Measurements from ENCODE around the gene ZNF620. TPM values are rescaled to one million over a fixed set of nuclear protein-coding genes. Genes with fewer than 3 reads are reported as not detected.
A peak's percentile ranks its signal among the peaks of the same experiment; 100 is the strongest.
"Not testable (repeated sequence)": the region's sequence is repeated elsewhere in the genome, so short reads cannot be mapped to it uniquely, and the experiment has no call there.

Gene ZNF620
- total RNA-seq, result 10 to 100 TPM in 1 of 4 donors, 1 to 10 TPM in 2, not detected in 1; 1.3 to 12.4 (median 5.9) TPM

DNA sequence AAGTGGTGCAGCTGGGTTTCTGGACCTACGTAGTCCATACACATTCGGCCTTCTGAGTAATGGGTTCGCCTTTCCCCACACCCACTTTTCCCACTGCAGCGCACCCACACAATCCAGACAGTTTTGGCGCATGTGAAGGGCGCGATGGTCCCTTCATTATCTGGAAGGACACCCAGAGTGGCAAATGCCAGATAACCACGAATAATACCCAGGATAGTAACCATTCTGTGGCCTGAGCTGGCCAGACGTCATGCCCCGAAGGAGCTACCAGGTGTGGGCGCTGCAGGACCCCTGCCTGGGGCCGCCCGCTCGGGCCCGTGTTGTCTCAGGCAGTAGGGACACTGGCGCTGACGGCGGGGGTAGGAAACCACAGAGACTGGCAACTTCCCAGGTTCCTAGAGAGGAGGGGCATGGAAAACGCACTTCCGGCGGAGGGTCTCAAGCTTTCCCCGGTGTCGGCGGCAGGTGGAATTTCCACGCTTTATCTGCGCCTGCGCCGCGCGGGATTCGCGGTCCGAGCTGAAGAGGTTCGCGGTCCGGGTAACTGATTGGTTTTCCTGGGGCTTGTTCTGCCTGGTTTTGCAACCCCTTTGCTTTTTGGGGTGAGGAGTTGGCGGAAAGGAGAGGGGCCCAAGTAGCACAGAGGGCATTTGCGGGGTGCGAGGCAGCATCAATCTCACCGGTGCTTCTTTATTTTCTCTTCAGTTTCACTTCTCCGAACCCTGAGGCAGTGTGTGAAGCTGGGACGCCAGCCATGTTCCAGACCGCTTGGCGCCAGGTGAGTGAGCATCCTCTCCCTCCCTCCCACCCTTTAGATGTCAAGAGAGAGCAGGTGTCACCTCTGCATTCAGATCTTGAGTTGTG lies at the start of gene ZNF620:
Gene ZNF620, plus strand, starts transcription at position 441 of the 864 bp plus-strand sequence. Its CDS starts 314 bp downstream, at position 755.
- Histone ChIP-seq H3K9me3 (no peaks in the 10 kb centered on the region), H3K27me3 (no peaks in the 10 kb centered on the region), H3K4me3 (peak within 1 kb of the TSS; percentile 40 to 52), H3K36me3 (no peaks in the 10 kb centered on the region), H3K27ac (peak within 1 kb of the TSS; percentile 66 to 72), H3K4me1 (peaks cover 0 to 3% of the 10 kb centered on the region in 2 donors)
- TF ChIP-seq, protein P1, sequence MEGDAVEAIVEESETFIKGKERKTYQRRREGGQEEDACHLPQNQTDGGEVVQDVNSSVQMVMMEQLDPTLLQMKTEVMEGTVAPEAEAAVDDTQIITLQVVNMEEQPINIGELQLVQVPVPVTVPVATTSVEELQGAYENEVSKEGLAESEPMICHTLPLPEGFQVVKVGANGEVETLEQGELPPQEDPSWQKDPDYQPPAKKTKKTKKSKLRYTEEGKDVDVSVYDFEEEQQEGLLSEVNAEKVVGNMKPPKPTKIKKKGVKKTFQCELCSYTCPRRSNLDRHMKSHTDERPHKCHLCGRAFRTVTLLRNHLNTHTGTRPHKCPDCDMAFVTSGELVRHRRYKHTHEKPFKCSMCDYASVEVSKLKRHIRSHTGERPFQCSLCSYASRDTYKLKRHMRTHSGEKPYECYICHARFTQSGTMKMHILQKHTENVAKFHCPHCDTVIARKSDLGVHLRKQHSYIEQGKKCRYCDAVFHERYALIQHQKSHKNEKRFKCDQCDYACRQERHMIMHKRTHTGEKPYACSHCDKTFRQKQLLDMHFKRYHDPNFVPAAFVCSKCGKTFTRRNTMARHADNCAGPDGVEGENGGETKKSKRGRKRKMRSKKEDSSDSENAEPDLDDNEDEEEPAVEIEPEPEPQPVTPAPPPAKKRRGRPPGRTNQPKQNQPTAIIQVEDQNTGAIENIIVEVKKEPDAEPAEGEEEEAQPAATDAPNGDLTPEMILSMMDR (IDR thresholded peaks at IDR 0.05), result peak in 1 of 4 experiments; percentile 31
- peak in 1 of 2 donors; percentile 34 for TF ChIP-seq POLR2A (IDR thresholded peaks at IDR 0.05)
- intact Hi-C loops (cut with DNase I; ENCODE audit: low total_unique reads), result no loop called here
- peak; percentile 73 to 77 for DNase-seq

DNA sequence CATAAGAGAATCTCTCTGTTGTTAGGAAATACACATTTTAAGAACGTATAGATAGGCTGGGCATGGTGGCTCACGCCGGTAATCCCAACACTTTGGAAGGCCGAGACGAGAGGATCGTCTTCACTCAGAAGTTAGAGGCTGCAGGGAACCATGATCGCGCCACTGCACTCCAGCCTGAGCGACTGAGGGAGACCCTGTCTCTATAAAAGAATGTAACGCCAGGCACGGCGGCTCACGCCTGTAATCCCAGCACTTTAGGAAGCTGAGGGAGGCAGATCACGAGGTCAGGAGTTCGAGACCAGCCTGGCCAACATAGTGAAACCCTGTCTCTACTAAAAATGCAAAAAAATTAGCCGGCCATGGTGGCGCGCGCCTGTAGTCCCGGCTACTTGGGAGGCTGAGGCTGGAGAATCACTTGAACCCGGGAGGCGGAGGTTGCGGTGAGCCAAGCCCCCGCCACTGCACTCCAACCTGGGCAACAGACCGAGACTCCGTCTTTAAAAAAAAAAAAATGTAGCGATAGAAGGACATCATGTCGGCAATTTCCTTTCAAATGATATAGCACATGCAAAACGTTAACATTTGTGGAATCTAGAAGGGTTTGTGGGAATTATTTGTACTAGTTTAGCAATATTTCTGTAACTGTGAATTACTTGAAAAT lies 49.4 kb upstream of the ZNF620 start:
- Histone ChIP-seq H3K4me3 (peak overlapping the region; percentile 50 to 84), H3K27me3 (no peaks in the 10 kb centered on the region), H3K27ac (peak overlapping the region; percentile 86 to 90), H3K36me3 (no peaks in the 10 kb centered on the region), H3K9me3 (no peaks in the 10 kb centered on the region), H3K4me1 (peaks cover 11 to 12% of the 10 kb centered on the region in 2 donors)
- TF ChIP-seq, protein P1 (IDR thresholded peaks at IDR 0.05), result no peak
- no peak for TF ChIP-seq POLR2A (IDR thresholded peaks at IDR 0.05)
- intact Hi-C loops (cut with DNase I; ENCODE audit: low total_unique reads), result loop anchor here (10.0 kb wide), 1 partner anchor 142 kb away; no protein-coding TSS in a partner anchor
- DNase-seq, result peak in 1 of 2 donors; percentile 23

DNA sequence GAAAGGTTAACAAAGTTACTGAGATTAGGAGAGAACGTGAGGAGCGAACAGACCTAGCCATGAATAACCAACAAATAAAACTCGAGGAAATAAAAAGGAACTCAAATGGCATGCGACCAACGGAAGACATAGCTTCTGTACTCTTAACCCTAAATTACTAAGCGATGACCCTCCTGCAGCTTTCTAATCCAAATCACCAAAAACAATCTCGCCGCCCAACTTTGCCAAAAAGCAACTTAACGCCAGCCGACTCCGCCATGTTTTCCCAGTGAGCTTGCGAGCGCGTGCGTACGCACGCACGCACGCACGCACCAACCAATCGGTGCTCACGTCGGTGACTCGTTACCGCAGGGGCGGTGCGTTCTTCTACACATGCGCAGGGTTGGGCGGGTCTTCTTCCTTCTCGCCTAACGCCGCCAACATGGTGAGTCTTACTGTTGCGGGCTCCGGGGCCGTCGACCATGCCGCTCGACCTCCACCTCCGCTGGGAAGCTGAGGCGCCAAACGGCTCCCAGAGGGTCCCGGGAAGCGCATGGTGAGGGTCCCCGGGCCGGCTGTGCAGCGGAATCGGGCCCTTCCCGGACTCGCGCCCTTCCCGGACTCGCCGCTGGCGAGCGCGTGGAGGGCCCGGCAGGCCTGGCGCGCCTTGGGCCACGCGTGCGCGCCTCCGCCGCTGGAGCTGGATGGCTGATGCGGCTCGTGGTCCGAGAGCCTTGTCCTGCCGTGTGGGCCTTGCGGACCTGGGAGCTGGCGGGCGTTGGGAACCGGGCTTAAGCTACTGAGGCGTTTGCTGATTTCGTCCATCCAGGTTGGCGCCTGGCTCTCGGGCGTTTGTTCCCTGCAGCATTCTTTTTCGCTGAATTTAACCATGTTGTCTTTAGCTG lies 48.7 kb upstream of the ZNF620 start, which contains the start of gene RPL14:
Gene RPL14, plus strand, starts transcription at position 400 of the 884 bp plus-strand sequence. Its CDS starts 133 bp downstream, at position 533.
- no peaks in the 10 kb centered on the region for H3K36me3 ChIP-seq
- peak; percentile 95 to 96 for DNase-seq
- peaks cover 11 to 12% of the 10 kb centered on the region in 2 donors for H3K4me1 ChIP-seq
- no peaks in the 10 kb centered on the region for H3K27me3 ChIP-seq
- peak within 1 kb of the TSS; percentile 50 to 84 for H3K4me3 ChIP-seq
- peak within 1 kb of the TSS; percentile 86 to 90 for H3K27ac ChIP-seq
- intact Hi-C loops (cut with DNase I; ENCODE audit: low total_unique reads), result loop anchor here (10.0 kb wide), 1 partner anchor 142 kb away; no protein-coding TSS in a partner anchor
- TF ChIP-seq, protein P1 (IDR thresholded peaks at IDR 0.05), result peak in 2 of 4 experiments; percentile 6 to 13
- peak; percentile 89 to 94 for TF ChIP-seq POLR2A (IDR thresholded peaks at IDR 0.05)
- H3K9me3 ChIP-seq, result no peaks in the 10 kb centered on the region

DNA sequence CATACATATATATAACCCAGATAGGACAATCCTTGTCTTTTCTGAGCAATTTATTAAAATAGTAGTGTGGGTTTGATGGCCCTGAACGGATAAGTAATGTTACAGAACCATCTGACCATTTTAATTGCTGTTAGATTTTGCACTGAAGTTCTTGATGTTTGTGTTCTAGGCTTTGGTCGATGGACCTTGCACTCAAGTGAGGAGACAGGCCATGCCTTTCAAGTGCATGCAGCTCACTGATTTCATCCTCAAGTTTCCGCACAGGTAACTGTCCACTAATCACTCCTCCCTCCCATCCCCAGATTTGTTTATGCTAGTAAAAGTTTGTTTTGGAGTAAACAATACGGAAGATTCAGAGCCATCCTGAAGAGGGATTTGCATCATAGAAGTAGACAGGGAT lies 47.4 kb upstream of the ZNF620 start:
- H3K27ac ChIP-seq, result peak overlapping the region; percentile 86 to 90
- no peaks in the 10 kb centered on the region for H3K36me3 ChIP-seq
- no peaks in the 10 kb centered on the region for H3K27me3 ChIP-seq
- TF ChIP-seq, protein P1 (IDR thresholded peaks at IDR 0.05), result no peak
- TF ChIP-seq POLR2A (IDR thresholded peaks at IDR 0.05), result no peak
- intact Hi-C loops (cut with DNase I; ENCODE audit: low total_unique reads), result loop anchor here (10.0 kb wide), 1 partner anchor 144 kb away; no protein-coding TSS in a partner anchor
- no peaks in the 10 kb centered on the region for H3K9me3 ChIP-seq
- peak overlapping the region; percentile 50 to 84 for H3K4me3 ChIP-seq
- DNase-seq, result no peak
- peaks cover 11 to 12% of the 10 kb centered on the region in 2 donors for H3K4me1 ChIP-seq

DNA sequence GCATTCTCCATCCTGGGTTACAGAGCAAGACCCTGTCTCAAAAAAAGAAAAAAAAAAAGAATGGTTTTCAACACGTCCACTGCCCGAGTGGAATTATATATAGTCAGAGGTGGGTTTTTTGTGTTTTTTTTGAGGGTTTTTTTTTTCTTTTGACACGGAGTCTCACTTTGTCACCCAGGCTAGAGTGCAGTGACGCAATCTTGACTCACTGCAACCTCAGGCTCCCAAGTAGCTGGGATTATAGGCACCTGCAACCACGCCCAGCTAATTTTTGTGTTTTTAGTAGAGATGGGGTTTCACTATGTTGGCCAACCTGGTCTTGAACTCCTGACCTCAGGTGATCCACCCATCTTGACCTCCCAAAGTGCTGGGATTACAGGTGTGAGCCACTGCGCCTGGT lies 45.4 kb upstream of the ZNF620 start:
- H3K4me3 ChIP-seq; H3K36me3 ChIP-seq; H3K27me3 ChIP-seq; intact Hi-C loops (cut with DNase I; ENCODE audit: low total_unique reads); DNase-seq; H3K27ac ChIP-seq; H3K9me3 ChIP-seq: not testable (repeated sequence)
- peaks cover 11 to 12% of the 10 kb centered on the region in 2 donors for H3K4me1 ChIP-seq
